GM12878 (cell line): Measurements from ENCODE around the gene HDAC5.

Experiments
- BHLHE40 ChIP-seq, 2 experiments: fragments of 450-650 bp in 1 of 2; IDR thresholded peaks; 2 replicates each; pipeline ENCODE4 v1.6.1; 2011 to 2017; ENCODE audit warnings: low read depth in 2 of 2, borderline replicate concordance in 1 of 2, improper control_type of control experiment in 1 of 2, low read length in 1 of 2, mild to moderate bottlenecking in 1 of 2
- EZH2 ChIP-seq: IDR thresholded peaks from 2 replicates; pipeline ENCODE4 v1.6.1; 2012; ENCODE audit warnings: low read depth, mild to moderate bottlenecking, control low read depth, inconsistent platforms, low read length, borderline replicate concordance; ENCODE audit not compliant: control insufficient read depth
- NFYB ChIP-seq: IDR thresholded peaks from 2 replicates; pipeline ENCODE4 v1.6.1; 2011; ENCODE audit warnings: low read depth, mild to moderate bottlenecking, low read length, improper control_type of control experiment, moderate library complexity; ENCODE audit not compliant: insufficient read depth
- POLR2A ChIP-seq: IDR thresholded peaks from 2 replicates; pipeline ENCODE4 v1.6.1; 2011; ENCODE audit warnings: low read depth, mild to moderate bottlenecking, low read length
- TAF1 ChIP-seq: IDR thresholded peaks from 2 replicates; pipeline ENCODE4 v1.6.1; 2011; ENCODE audit warnings: mild to moderate bottlenecking, low read depth, low read length, borderline replicate concordance
- TF ChIP-seq, protein P1 (sequence below), 3 experiments: IDR thresholded peaks in 2 of 3; conservative IDR thresholded peaks in 1 of 3; 2 replicates each; pipeline ENCODE4 v1.5.1; 2011; ENCODE audit warnings: low read depth in 3 of 3, low read length in 3 of 3, mild to moderate bottlenecking in 3 of 3, control low read depth in 2 of 3, moderate library complexity in 2 of 3, inconsistent platforms in 1 of 3, mixed read lengths in 1 of 3; ENCODE audit not compliant: control insufficient read depth in 2 of 3, insufficient read depth in 1 of 3; ENCODE audit errors: extremely low read depth in 1 of 3

DNA sequence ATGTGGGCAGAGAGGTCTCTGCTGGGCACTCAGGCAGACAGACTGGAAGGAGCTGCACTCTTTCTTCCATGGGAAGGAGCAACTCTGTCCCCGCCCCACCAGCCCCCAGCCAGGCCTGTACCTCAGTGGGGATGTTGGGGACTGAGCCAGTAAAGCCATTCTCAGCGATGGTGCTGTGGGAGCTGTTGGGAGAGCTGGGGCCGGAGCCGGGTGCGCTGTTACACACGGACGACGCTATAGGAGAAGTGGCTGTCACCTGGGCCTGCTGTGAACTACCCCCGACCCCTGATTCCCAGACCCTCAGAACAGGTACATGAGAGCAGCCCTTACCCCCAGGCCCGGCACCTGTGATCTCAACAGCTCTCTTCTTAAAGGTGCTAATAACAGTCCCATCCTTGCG lies 31.4 kb downstream of the HDAC5 start:
- no peak for TF ChIP-seq EZH2
- no peak for TF ChIP-seq NFYB
- TF ChIP-seq, protein P1, sequence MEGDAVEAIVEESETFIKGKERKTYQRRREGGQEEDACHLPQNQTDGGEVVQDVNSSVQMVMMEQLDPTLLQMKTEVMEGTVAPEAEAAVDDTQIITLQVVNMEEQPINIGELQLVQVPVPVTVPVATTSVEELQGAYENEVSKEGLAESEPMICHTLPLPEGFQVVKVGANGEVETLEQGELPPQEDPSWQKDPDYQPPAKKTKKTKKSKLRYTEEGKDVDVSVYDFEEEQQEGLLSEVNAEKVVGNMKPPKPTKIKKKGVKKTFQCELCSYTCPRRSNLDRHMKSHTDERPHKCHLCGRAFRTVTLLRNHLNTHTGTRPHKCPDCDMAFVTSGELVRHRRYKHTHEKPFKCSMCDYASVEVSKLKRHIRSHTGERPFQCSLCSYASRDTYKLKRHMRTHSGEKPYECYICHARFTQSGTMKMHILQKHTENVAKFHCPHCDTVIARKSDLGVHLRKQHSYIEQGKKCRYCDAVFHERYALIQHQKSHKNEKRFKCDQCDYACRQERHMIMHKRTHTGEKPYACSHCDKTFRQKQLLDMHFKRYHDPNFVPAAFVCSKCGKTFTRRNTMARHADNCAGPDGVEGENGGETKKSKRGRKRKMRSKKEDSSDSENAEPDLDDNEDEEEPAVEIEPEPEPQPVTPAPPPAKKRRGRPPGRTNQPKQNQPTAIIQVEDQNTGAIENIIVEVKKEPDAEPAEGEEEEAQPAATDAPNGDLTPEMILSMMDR (IDR thresholded peaks at IDR 0.05 in 2 of 3, conservative IDR thresholded peaks at IDR 0.05 in 1 of 3; ENCODE audit: control insufficient read depth in 2 of 3, extremely low read depth in 1 of 3, insufficient read depth in 1 of 3, low read depth in 3 of 3, low read length in 3 of 3): no peak
- TF ChIP-seq BHLHE40 (IDR thresholded peaks at IDR 0.05; ENCODE audit: borderline replicate concordance in 1 of 2, low read depth in 2 of 2, low read length in 1 of 2): no peak
- no peak for TF ChIP-seq TAF1
- TF ChIP-seq POLR2A: no peak
